ENCODE results near the gene DNAJB6.

DNA sequence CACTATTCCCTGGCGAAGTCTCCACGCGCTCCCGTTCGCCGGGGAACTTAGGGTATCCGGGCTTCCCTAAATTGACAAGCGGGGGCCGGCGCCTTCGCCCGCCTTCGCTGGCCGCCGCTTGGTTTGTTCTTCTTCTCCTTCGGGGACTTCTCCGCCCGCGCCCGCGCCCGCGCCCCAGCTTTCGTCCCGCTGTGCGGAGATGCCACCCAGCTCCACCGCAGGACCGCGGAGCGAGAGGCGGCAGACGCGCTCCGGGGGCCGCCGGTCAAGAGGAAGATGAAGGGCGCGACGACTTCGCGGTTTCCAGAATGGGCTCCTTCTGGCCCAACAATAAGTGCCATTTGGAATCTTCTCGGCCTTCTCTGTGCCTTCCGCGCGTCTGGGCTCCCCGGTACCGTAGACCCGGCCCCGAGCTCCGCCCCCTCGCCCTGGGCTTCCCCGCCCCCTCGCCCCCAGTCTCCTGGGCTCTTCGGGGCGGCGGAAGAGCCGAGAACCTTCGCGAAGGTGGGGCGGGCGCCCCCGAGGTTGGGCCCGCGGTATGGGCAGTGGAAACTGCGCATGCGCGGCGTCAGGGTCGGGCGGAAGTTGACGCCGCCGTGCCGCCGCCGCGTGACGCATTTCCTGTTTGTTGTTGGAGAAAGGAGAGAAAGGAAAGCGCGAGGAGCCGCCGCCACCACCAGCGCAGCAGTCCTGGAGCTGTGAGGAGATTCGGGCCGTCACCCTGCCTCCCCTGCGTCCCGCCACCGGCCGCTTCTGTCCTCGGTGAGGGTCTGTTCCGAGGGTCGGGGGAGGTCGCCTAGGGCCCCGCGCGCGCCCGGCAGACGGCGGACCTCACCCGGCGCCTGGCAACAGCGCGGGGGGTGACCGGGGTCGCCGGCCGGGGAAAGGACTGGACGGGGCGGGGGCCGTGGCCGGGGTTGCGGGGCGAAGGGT, at the start of gene DNAJB6:
- TF ChIP-seq, protein P1, sequence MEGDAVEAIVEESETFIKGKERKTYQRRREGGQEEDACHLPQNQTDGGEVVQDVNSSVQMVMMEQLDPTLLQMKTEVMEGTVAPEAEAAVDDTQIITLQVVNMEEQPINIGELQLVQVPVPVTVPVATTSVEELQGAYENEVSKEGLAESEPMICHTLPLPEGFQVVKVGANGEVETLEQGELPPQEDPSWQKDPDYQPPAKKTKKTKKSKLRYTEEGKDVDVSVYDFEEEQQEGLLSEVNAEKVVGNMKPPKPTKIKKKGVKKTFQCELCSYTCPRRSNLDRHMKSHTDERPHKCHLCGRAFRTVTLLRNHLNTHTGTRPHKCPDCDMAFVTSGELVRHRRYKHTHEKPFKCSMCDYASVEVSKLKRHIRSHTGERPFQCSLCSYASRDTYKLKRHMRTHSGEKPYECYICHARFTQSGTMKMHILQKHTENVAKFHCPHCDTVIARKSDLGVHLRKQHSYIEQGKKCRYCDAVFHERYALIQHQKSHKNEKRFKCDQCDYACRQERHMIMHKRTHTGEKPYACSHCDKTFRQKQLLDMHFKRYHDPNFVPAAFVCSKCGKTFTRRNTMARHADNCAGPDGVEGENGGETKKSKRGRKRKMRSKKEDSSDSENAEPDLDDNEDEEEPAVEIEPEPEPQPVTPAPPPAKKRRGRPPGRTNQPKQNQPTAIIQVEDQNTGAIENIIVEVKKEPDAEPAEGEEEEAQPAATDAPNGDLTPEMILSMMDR (IDR thresholded peaks at IDR 0.05; ENCODE audit: low read depth, low read length): no peak
- TF ChIP-seq MYC (IDR thresholded peaks at IDR 0.05; ENCODE audit: low read depth, low read length): 0 out of 2 replicates have a peak, but pooled peaks have one; percentile 22
- TF ChIP-seq, protein P2, sequence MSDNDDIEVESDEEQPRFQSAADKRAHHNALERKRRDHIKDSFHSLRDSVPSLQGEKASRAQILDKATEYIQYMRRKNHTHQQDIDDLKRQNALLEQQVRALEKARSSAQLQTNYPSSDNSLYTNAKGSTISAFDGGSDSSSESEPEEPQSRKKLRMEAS (IDR thresholded peaks at IDR 0.05; ENCODE audit: low read depth, low read length): no peak
